H1 (cell line): ENCODE results near the gene OR51B6. TPM values are rescaled to one million over a fixed set of nuclear protein-coding genes. Genes with fewer than 3 reads are reported as not detected.
"Not testable (repeated sequence)": the region's sequence is repeated elsewhere in the genome, so short reads cannot be mapped to it uniquely, and the experiment has no call there.

Experiments used
- CTCF ChIA-PET: fragments of 300-600 bp; sonication (Branson Sonifier 250); formaldehyde crosslinking; loops from one replicate; lab custom pipeline; 2021; ENCODE audit not compliant: partially characterized antibody; lab: Charles Lee
- POLR2A ChIA-PET: fragments of 300-600 bp; sonication (Branson Sonifier 250); formaldehyde crosslinking; loops from one replicate; lab custom pipeline; 2021; ENCODE audit warnings: inconsistent platforms; ENCODE audit not compliant: partially characterized antibody; lab: Charles Lee
- DNase-seq, 2 experiments: peaks; one replicate each; pipeline versions ENCODE4 v3.0.0 to v3.0.0-alpha.2; 2010 to 2022; ENCODE audit warnings: low spot score in 2 of 2, low read depth in 1 of 2, mixed read lengths in 1 of 2
- FAIRE-seq: peaks from 2 replicates; lab custom pipeline; 2011; peaks lifted over from hg19 to GRCh38; lab: Jason Lieb, UNC
- H2AFZ ChIP-seq: 2 replicates; pipeline ENCODE4 v1.8.1; 2012; ENCODE audit warnings: low read length, inconsistent platforms
- H2AK5ac ChIP-seq: 2 replicates; pipeline ENCODE4 v1.6.1; 2013; ENCODE audit warnings: low read depth, low read length
- H2BK120ac ChIP-seq: replicated peaks from 2 replicates; pipeline ENCODE3; 2013; ENCODE audit warnings: low read depth, low read length, inconsistent platforms
- H2BK12ac ChIP-seq: 2 replicates; pipeline ENCODE4 v1.6.1; 2013; ENCODE audit warnings: low read depth, low read length
- H2BK15ac ChIP-seq: 2 replicates; pipeline ENCODE4 v1.6.1; 2013; ENCODE audit warnings: low read length
- H2BK20ac ChIP-seq: 2 replicates; pipeline ENCODE4 v1.6.1; 2013; ENCODE audit warnings: low read length
- H2BK5ac ChIP-seq: 2 replicates; pipeline ENCODE4 v1.6.1; 2013; ENCODE audit warnings: low read depth, low read length
- H3K14ac ChIP-seq: 2 replicates; pipeline ENCODE4 v1.6.1; 2013; ENCODE audit warnings: inconsistent platforms; ENCODE audit not compliant: insufficient read length
- H3K18ac ChIP-seq: 2 replicates; pipeline ENCODE4 v1.6.1; 2013; ENCODE audit warnings: low read length; ENCODE audit errors: extremely low read depth
- H3K23ac ChIP-seq: 2 replicates; pipeline ENCODE4 v1.6.1; 2013; ENCODE audit warnings: inconsistent platforms; ENCODE audit not compliant: insufficient read length
- H3K23me2 ChIP-seq: 2 replicates; pipeline ENCODE4 v1.6.1; 2013; ENCODE audit warnings: low read depth, low read length
- H3K27ac ChIP-seq: 2 replicates; pipeline ENCODE4 v1.6.1; 2011; ENCODE audit warnings: low read depth, low read length, inconsistent platforms
- H3K27me3 ChIP-seq, 4 experiments: replicated peaks in 1 of 4; 1 replicate in 1 of 4; 2 replicates in 3 of 4; pipeline versions ENCODE4 v1.6.1 to v1.8.1; 2011 to 2013; ENCODE audit warnings: low read length in 3 of 4, mild to moderate bottlenecking in 3 of 4, inconsistent platforms in 2 of 4, mixed read lengths in 2 of 4, moderate library complexity in 1 of 4; ENCODE audit not compliant: control insufficient read depth in 3 of 4, insufficient read depth in 3 of 4; ENCODE audit errors: extremely low read depth in 1 of 4
- H3K36me3 ChIP-seq, 4 experiments: 2 replicates each; pipeline versions ENCODE4 v1.6.1 to v1.8.1; 2011 to 2013; ENCODE audit warnings: mild to moderate bottlenecking in 4 of 4, low read length in 3 of 4, moderate library complexity in 2 of 4, control low read depth in 1 of 4, inconsistent platforms in 1 of 4; ENCODE audit not compliant: insufficient read depth in 4 of 4, control insufficient read depth in 2 of 4
- H3K4ac ChIP-seq: replicated peaks from 2 replicates; pipeline ENCODE3; 2013; ENCODE audit warnings: low read length, low read depth, mixed read lengths, inconsistent platforms; ENCODE audit not compliant: insufficient read length
- H3K4me1 ChIP-seq, 4 experiments: replicated peaks in 1 of 4; 1 replicate in 1 of 4; 2 replicates in 3 of 4; pipeline versions ENCODE4 v1.6.1 to v1.8.1; 2011 to 2013; ENCODE audit warnings: low read length in 3 of 4, inconsistent platforms in 2 of 4, mixed read lengths in 1 of 4; ENCODE audit not compliant: insufficient read depth in 4 of 4, control insufficient read depth in 3 of 4
- H3K4me2 ChIP-seq, 2 experiments: 2 replicates each; pipeline versions ENCODE4 v1.6.1 to v1.8.1; 2011 to 2013; ENCODE audit warnings: low read depth in 2 of 2, low read length in 2 of 2, control low read depth in 1 of 2, inconsistent platforms in 1 of 2, mild to moderate bottlenecking in 1 of 2; ENCODE audit not compliant: insufficient read depth in 1 of 2
- H3K4me3 ChIP-seq, 4 experiments: fragments of 200-600, 300-600 bp in 1 of 4; sonication (generic), shearing (Covaris generic), sonication (Bioruptor Twin) in 1 of 4; 2 replicates each; pipeline versions ENCODE4 v1.5.1 to v1.8.1; 2011 to 2016; ENCODE audit warnings: low read length in 4 of 4, low read depth in 3 of 4, control low read depth in 2 of 4, inconsistent platforms in 2 of 4, mild to moderate bottlenecking in 2 of 4, mixed read lengths in 1 of 4, moderate library complexity in 1 of 4; ENCODE audit not compliant: insufficient read depth in 2 of 4; ENCODE audit errors: extremely low read depth in 1 of 4
- H3K56ac ChIP-seq: replicated peaks from 2 replicates; pipeline ENCODE3; 2013; ENCODE audit warnings: low read depth, mild to moderate bottlenecking, mixed read lengths, low read length, inconsistent platforms; ENCODE audit not compliant: insufficient read length
- H3K79me1 ChIP-seq: 2 replicates; pipeline ENCODE4 v1.6.1; 2013; ENCODE audit warnings: low read depth, low read length, control low read depth
- H3K79me2 ChIP-seq, 2 experiments: 2 replicates each; pipeline versions ENCODE4 v1.6.1 to v1.8.1; 2012 to 2013; ENCODE audit warnings: low read length in 2 of 2, mild to moderate bottlenecking in 2 of 2, inconsistent platforms in 1 of 2; ENCODE audit not compliant: insufficient read depth in 2 of 2, control insufficient read depth in 1 of 2
- H3K9ac ChIP-seq, 4 experiments: replicated peaks in 1 of 4; 1 replicate in 1 of 4; 2 replicates in 3 of 4; pipeline versions ENCODE4 v1.6.1 to v1.8.1; 2011 to 2013; ENCODE audit warnings: low read depth in 3 of 4, low read length in 3 of 4, control low read depth in 2 of 4, mild to moderate bottlenecking in 2 of 4, moderate library complexity in 2 of 4, inconsistent platforms in 1 of 4; ENCODE audit errors: extremely low read depth in 1 of 4
- H3K9me3 ChIP-seq, 2 experiments: 2 replicates each; pipeline versions ENCODE4 v1.6.1 to v1.8.1; 2012 to 2013; ENCODE audit warnings: mild to moderate bottlenecking in 2 of 2, moderate library complexity in 2 of 2, control low read depth in 1 of 2, inconsistent platforms in 1 of 2, low read depth in 1 of 2, low read length in 1 of 2, mixed read lengths in 1 of 2; ENCODE audit not compliant: insufficient read depth in 2 of 2
- H4K20me1 ChIP-seq, 2 experiments: replicated peaks in 1 of 2; 2 replicates each; pipeline versions ENCODE3 to v1.8.1; 2011 to 2013; ENCODE audit warnings: inconsistent platforms in 2 of 2, low read length in 2 of 2, mild to moderate bottlenecking in 1 of 2; ENCODE audit not compliant: insufficient read depth in 2 of 2, control insufficient read depth in 1 of 2
- H4K5ac ChIP-seq: 2 replicates; pipeline ENCODE4 v1.6.1; 2013; ENCODE audit warnings: low read length, low read depth, mixed read lengths, inconsistent platforms; ENCODE audit not compliant: insufficient read length
- H4K8ac ChIP-seq: 2 replicates; pipeline ENCODE4 v1.8.0; 2013; ENCODE audit warnings: mild to moderate bottlenecking, moderate library complexity, low read length, inconsistent platforms; ENCODE audit not compliant: insufficient read depth; ENCODE audit errors: extremely low read depth
- H4K91ac ChIP-seq: replicated peaks from 2 replicates; pipeline ENCODE3; 2013; ENCODE audit warnings: low read length, mixed read lengths, inconsistent platforms; ENCODE audit not compliant: insufficient read length
- CEBPB ChIP-seq: IDR thresholded peaks from 2 replicates; pipeline ENCODE4 v1.6.1; 2012; ENCODE audit warnings: low read depth, low read length
- KDM5A ChIP-seq: fragments of 200-600 bp; IDR thresholded peaks from 2 replicates; pipeline ENCODE4 v1.7.1; 2012; ENCODE audit warnings: mild to moderate bottlenecking, low read length, inconsistent platforms, mixed read lengths
- WGBS, 2 experiments: shearing (Covaris generic) in 1 of 2; methylation state at CpG; one replicate each; pipeline versions ENCODE4 v1.1.6 to v1.1.7; 2013 to 2015; ENCODE audit warnings: low lambda C conversion rate in 2 of 2, mixed read lengths in 2 of 2, inconsistent platforms in 1 of 2, low coverage in 1 of 2, missing lambda C conversion rate in 1 of 2; ENCODE audit not compliant: insufficient replicate concordance in 2 of 2, insufficient coverage in 1 of 2, insufficient read length in 1 of 2; ENCODE audit errors: extremely low coverage in 1 of 2, missing lambda C conversion rate in 1 of 2; 5-methylcytosine and 5-hydroxymethylcytosine counted together
- polyA plus RNA-seq, 7 experiments: library from polyadenylated mRNA; depleted of rRNA in 3 of 7; stranded (reverse) in 5 of 7; unstranded in 2 of 7; fragments of >200 nt in 5 of 7; fragments of 200-250 nt in 2 of 7; gene quantifications; 1 replicate in 5 of 7; 2 replicates in 1 of 7; 4 replicates in 1 of 7; pipeline versions ENCODE4 v1.2.1 to v1.2.3, GENCODE V29; 2011 to 2013; ENCODE audit warnings: missing spikeins in 2 of 7, mixed read lengths in 2 of 7
- total RNA-seq: library from RNA; stranded (reverse); fragmentation: NEBNext Ultra II Directional; extraction: Animal tissue kit (Norgen Biotek cat#: 25700); gene quantifications from 2 replicates; pipeline ENCODE4 v1.2.1, GENCODE V29; 2021

The OR51B6 gene
- total and polyA plus RNA-seq, 2 of the 8 experiments (the other 6 are each of a cell fraction or from before 2014, with no cell fraction given) = not detected

DNA sequence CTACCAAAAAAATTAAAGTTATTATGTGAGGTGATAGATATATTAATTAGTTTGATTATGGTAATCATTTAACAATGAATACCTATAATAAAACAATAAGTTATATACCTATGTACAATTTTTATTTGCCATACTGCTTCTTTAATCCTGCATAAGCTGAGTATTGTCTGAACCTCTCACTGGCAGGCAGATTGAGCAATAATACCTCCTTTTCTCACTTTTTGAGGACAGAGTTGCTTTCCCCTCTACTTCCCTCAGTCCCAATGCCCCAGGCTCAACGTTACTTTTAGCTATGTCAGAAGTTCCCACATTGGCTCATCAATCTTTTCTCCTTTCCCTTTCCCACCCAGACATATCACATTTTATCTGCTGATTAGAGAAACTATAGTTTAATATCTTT lies 1.8 kb upstream of the OR51B6 start:
- H3K36me3 ChIP-seq = no peaks in the 10 kb centered on the region
- no peak overlapping the region for H4K5ac ChIP-seq
- H3K4me1 ChIP-seq = peaks cover 0 to 5% (median 3%) of the 10 kb centered on the region in 4 experiments; a peak in 2 of 7 replicates
- H2AK5ac ChIP-seq = no peak overlapping the region
- no peaks in the 10 kb centered on the region for H3K79me1 ChIP-seq
- CTCF ChIA-PET = no interaction called here
- POLR2A ChIA-PET = interaction anchor here (0.7 kb wide), 1 partner anchor 1069 kb away, joined by 3 read pairs; the partner anchor contains the start of gene APBB1
- no peak overlapping the region for H4K91ac ChIP-seq
- H3K4me2 ChIP-seq = no peak overlapping the region
- H2BK120ac ChIP-seq = no peak overlapping the region
- H3K9me3 ChIP-seq = no peaks in the 10 kb centered on the region
- H2AFZ ChIP-seq = no peak overlapping the region
- no peak overlapping the region for H2BK15ac ChIP-seq
- H3K23me2 ChIP-seq = no peaks in the 10 kb centered on the region
- TF ChIP-seq KDM5A (no peak), CEBPB (peak; percentile 63; the same call in 1 of the 2 replicates)
- TF ChIP-seq, all 59 proteins: peak for 1
- H3K9ac ChIP-seq = no peak overlapping the region
- no peak overlapping the region for H3K18ac ChIP-seq
- no peak overlapping the region for H3K14ac ChIP-seq
- no peak overlapping the region for H3K27ac ChIP-seq
- no peak overlapping the region for H3K4me3 ChIP-seq
- H2BK12ac ChIP-seq = no peak overlapping the region
- no peak overlapping the region for H3K4ac ChIP-seq
- H4K20me1 ChIP-seq = no peaks in the 10 kb centered on the region
- H3K23ac ChIP-seq = no peak overlapping the region
- H3K56ac ChIP-seq = no peak overlapping the region
- no peak for DNase-seq
- no peak overlapping the region for H4K8ac ChIP-seq
- H3K27me3 ChIP-seq = no peaks in the 10 kb centered on the region
- H2BK20ac ChIP-seq = no peak overlapping the region
- H3K79me2 ChIP-seq = no peaks in the 10 kb centered on the region
- FAIRE-seq = no peak
- no peak overlapping the region for H2BK5ac ChIP-seq
- WGBS, 2 experiments = 67% methylated on average over 1 of the region's 1 CpG; no CpG with 5 or more reads in 1 of the 2 experiments

DNA sequence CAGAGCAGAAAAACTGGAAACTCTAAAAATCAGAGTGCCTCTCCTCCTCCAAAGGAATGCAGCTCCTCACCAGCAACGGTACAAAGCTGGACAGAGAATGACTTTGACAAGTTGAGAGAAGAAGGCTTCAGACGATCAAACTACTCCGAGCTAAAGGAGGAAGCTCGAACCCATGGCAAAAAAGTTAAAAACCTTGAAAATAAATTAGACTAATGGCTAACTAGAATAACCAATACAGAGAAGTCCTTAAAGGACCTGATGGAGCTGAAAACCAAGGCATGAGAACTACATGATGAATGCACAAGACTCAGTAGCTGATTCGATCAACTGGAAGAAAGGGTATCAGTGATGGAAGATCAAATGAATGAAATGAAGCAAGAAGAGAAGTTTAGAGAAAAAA lies 4.7 kb downstream of the OR51B6 start:
- H3K56ac ChIP-seq, DNase-seq, H3K9ac ChIP-seq, CTCF ChIA-PET, H3K27me3 ChIP-seq, H3K79me1 ChIP-seq, H3K23me2 ChIP-seq, H3K4ac ChIP-seq, FAIRE-seq, H2AFZ ChIP-seq, H3K9me3 ChIP-seq, H3K79me2 ChIP-seq, H3K36me3 ChIP-seq, POLR2A ChIA-PET, H2BK12ac ChIP-seq, H2BK20ac ChIP-seq, H2BK5ac ChIP-seq, H2AK5ac ChIP-seq, H3K4me3 ChIP-seq, H4K91ac ChIP-seq, H3K4me1 ChIP-seq, H4K5ac ChIP-seq, H3K4me2 ChIP-seq, H3K23ac ChIP-seq, H4K8ac ChIP-seq, H4K20me1 ChIP-seq, H2BK15ac ChIP-seq, H3K14ac ChIP-seq, H2BK120ac ChIP-seq, H3K18ac ChIP-seq, H3K27ac ChIP-seq: not testable (repeated sequence)
- 87% methylated on average over 4 of the region's 5 CpGs; no CpG with 5 or more reads in 1 of the 2 experiments for WGBS, 2 experiments
